GM21529 (cell line): Measurements from ENCODE around the gene COL6A6.

Experiments
- ATAC-seq: cut with Tn5 transposase; IDR thresholded peaks from one replicate; pipeline ENCODE4 v1.9.1; 2021; ENCODE audit not compliant: unreplicated experiment

COL6A6 gene

GRCh38 chr3:130516645-130517512 is at the start of gene COL6A6:
COL6A6 (plus strand) TSS chr3:130517177; CDS start chr3:130560365, 43,188 bp downstream.
- ATAC-seq, result no peak

- no peak for ATAC-seq
These were observed 48.7 kb upstream of the COL6A6 start for GRCh38 chr3:130468311-130468710.

GRCh38 chr3:130470126-130470525 is 46.9 kb upstream of the COL6A6 start:
- ATAC-seq, result no peak

GRCh38 chr3:130473416-130473815 is 43.6 kb upstream of the COL6A6 start:
- ATAC-seq, result no peak

GRCh38 chr3:130480736-130481135 is 36.2 kb upstream of the COL6A6 start:
- ATAC-seq, result no peak

GRCh38 chr3:130488288-130488687 is 28.7 kb upstream of the COL6A6 start:
- no peak for ATAC-seq

GRCh38 chr3:130488769-130489450 is 28.1 kb upstream of the COL6A6 start:
- no peak for ATAC-seq

- ATAC-seq, result no peak
These were observed 26.7 kb upstream of the COL6A6 start for GRCh38 chr3:130490241-130490640.

GRCh38 chr3:130491431-130491830 is 25.5 kb upstream of the COL6A6 start:
- no peak for ATAC-seq

- no peak for ATAC-seq
These were observed 12.3 kb upstream of the COL6A6 start for GRCh38 chr3:130504701-130505100.

GRCh38 chr3:130506031-130506430 is 10.9 kb upstream of the COL6A6 start:
- ATAC-seq, result no peak

GRCh38 chr3:130507746-130508145 is 9.2 kb upstream of the COL6A6 start:
- ATAC-seq, result no peak

- no peak for ATAC-seq
These were observed 8.0 kb upstream of the COL6A6 start for GRCh38 chr3:130509008-130509407.

- ATAC-seq, result no peak
These were observed 2.3 kb upstream of the COL6A6 start for GRCh38 chr3:130514681-130515080.

- ATAC-seq, result no peak
These were observed 1.2 kb upstream of the COL6A6 start for GRCh38 chr3:130515755-130516154.

- ATAC-seq, result no peak
These were observed 625 bp downstream of the COL6A6 start for GRCh38 chr3:130517602-130518001.

GRCh38 chr3:130519754-130520153 is 2.8 kb downstream of the COL6A6 start:
- ATAC-seq, result no peak

GRCh38 chr3:130522399-130522798 is 5.4 kb downstream of the COL6A6 start:
- ATAC-seq, result no peak

- no peak for ATAC-seq
These were observed 10.4 kb downstream of the COL6A6 start for GRCh38 chr3:130527426-130527825.

GRCh38 chr3:130528120-130528519 is 11.1 kb downstream of the COL6A6 start:
- ATAC-seq, result no peak

GRCh38 chr3:130529486-130530215 is 12.7 kb downstream of the COL6A6 start:
- ATAC-seq, result no peak

GRCh38 chr3:130533247-130533646 is 16.3 kb downstream of the COL6A6 start:
- no peak for ATAC-seq
